IPS DF 6.9 (cell line): Measurements from ENCODE around the gene CPT1A.

Experiments used
- DNase-seq: peaks from one replicate; pipeline ENCODE4 v3.0.0-alpha.2; 2013; ENCODE audit warnings: low read depth, low spot score
- H3K27ac ChIP-seq: one replicate; pipeline ENCODE4 v1.5.1; 2013; ENCODE audit warnings: low read length, control low read depth
- H3K27me3 ChIP-seq: 2 replicates; pipeline ENCODE4 v1.6.1; 2013; ENCODE audit warnings: mild to moderate bottlenecking, low read length; ENCODE audit not compliant: control insufficient read depth, insufficient read depth
- H3K36me3 ChIP-seq: 2 replicates; pipeline ENCODE4 v1.6.1; 2013; ENCODE audit warnings: low read length; ENCODE audit not compliant: control insufficient read depth, insufficient read depth
- H3K4me1 ChIP-seq: 2 replicates; pipeline ENCODE4 v1.6.1; 2013; ENCODE audit warnings: low read length; ENCODE audit not compliant: control insufficient read depth, insufficient read depth
- H3K4me3 ChIP-seq: 2 replicates; pipeline ENCODE4 v1.5.1; 2013; ENCODE audit warnings: mild to moderate bottlenecking, low read length
- H3K9me3 ChIP-seq: 2 replicates; pipeline ENCODE4 v1.6.1; 2013; ENCODE audit warnings: low read length, inconsistent platforms; ENCODE audit not compliant: control insufficient read depth, insufficient read depth
- WGBS: extraction: QIAGEN DNeasy Blood & Tissue Kit; methylation state at CpG from one replicate; pipeline ENCODE4 v1.1.7; 2013; ENCODE audit warnings: mixed read lengths, missing lambda C conversion rate; ENCODE audit not compliant: insufficient read length, insufficient coverage; 5-methylcytosine and 5-hydroxymethylcytosine counted together

Gene CPT1A

GRCh38 chr11:68854273-68854958, 12.7 kb upstream of the CPT1A start:
- H3K4me1 ChIP-seq, result no peaks in the 10 kb centered on the region
- peak overlapping the region; percentile 57; the same call in 1 of the 2 replicates for H3K4me3 ChIP-seq
- no peak overlapping the region for H3K27ac ChIP-seq
- DNase-seq, result no peak
- no CpG with 5 or more reads among the region's 42 CpGs for WGBS
- no peaks in the 10 kb centered on the region for H3K9me3 ChIP-seq
- H3K27me3 ChIP-seq, result peaks cover 5% of the 10 kb centered on the region; the same call in 1 of the 2 replicates
- H3K36me3 ChIP-seq, result no peaks in the 10 kb centered on the region

- no peak for DNase-seq
- Histone ChIP-seq H3K4me3 (no peak overlapping the region), H3K4me1 (no peaks in the 10 kb centered on the region), H3K27ac (no peak overlapping the region), H3K9me3 (no peaks in the 10 kb centered on the region), H3K36me3 (no peaks in the 10 kb centered on the region), H3K27me3 (peaks cover 5% of the 10 kb centered on the region; the same call in 1 of the 2 replicates)
- no CpG with 5 or more reads among the region's 8 CpGs for WGBS
Observed at GRCh38 chr11:68852628-68853027, 10.9 kb upstream of the CPT1A start.

GRCh38 chr11:68848429-68848828, 6.7 kb upstream of the CPT1A start:
- DNase-seq, result no peak
- Histone ChIP-seq H3K4me1 (peaks cover 2% of the 10 kb centered on the region; the same call in 1 of the 2 replicates), H3K36me3 (no peaks in the 10 kb centered on the region), H3K4me3 (no peak overlapping the region), H3K27ac (no peak overlapping the region), H3K27me3 (peaks cover 8% of the 10 kb centered on the region), H3K9me3 (no peaks in the 10 kb centered on the region)
- no CpG with 5 or more reads among the region's 15 CpGs for WGBS

- no CpG with 5 or more reads among the region's 4 CpGs for WGBS
- DNase-seq, result no peak
- Histone ChIP-seq H3K36me3 (no peaks in the 10 kb centered on the region), H3K4me1 (peaks cover 2% of the 10 kb centered on the region; the same call in 1 of the 2 replicates), H3K9me3 (no peaks in the 10 kb centered on the region), H3K27me3 (peaks cover 18% of the 10 kb centered on the region), H3K4me3 (no peak overlapping the region), H3K27ac (no peak overlapping the region)
Observed at GRCh38 chr11:68847395-68847794, 5.7 kb upstream of the CPT1A start.

GRCh38 chr11:68845351-68846002, 3.8 kb upstream of the CPT1A start:
- peaks cover 29% of the 10 kb centered on the region for H3K27me3 ChIP-seq
- no CpG with 5 or more reads among the region's 18 CpGs for WGBS

GRCh38 chr11:68844801-68845200, 3.1 kb upstream of the CPT1A start:
- WGBS, result no CpG with 5 or more reads among the region's 6 CpGs
- no peak overlapping the region for H3K27ac ChIP-seq
- peaks cover 29% of the 10 kb centered on the region for H3K27me3 ChIP-seq
- no peaks in the 10 kb centered on the region for H3K36me3 ChIP-seq
- H3K4me3 ChIP-seq, result no peak overlapping the region
- no peaks in the 10 kb centered on the region for H3K9me3 ChIP-seq
- peaks cover 3% of the 10 kb centered on the region; the same call in 1 of the 2 replicates for H3K4me1 ChIP-seq
- DNase-seq, result no peak

More at GRCh38 chr11:68845351-68846002, 3.8 kb upstream of the CPT1A start:
- DNase-seq, result no peak
- Histone ChIP-seq H3K4me3 (no peak overlapping the region), H3K4me1 (peaks cover 3% of the 10 kb centered on the region; the same call in 1 of the 2 replicates), H3K36me3 (no peaks in the 10 kb centered on the region), H3K27ac (no peak overlapping the region), H3K9me3 (no peaks in the 10 kb centered on the region)

GRCh38 chr11:68844376-68844775, 2.7 kb upstream of the CPT1A start:
- DNase-seq, result no peak
- no peaks in the 10 kb centered on the region for H3K36me3 ChIP-seq
- H3K9me3 ChIP-seq, result no peaks in the 10 kb centered on the region
- peaks cover 29% of the 10 kb centered on the region for H3K27me3 ChIP-seq
- no peak overlapping the region for H3K4me3 ChIP-seq
- peaks cover 3% of the 10 kb centered on the region; the same call in 1 of the 2 replicates for H3K4me1 ChIP-seq
- no CpG with 5 or more reads among the region's 3 CpGs for WGBS
- H3K27ac ChIP-seq, result no peak overlapping the region

- Histone ChIP-seq H3K36me3 (no peaks in the 10 kb centered on the region), H3K4me1 (peaks cover 3% of the 10 kb centered on the region; the same call in 1 of the 2 replicates), H3K27ac (no peak overlapping the region), H3K4me3 (peak overlapping the region; percentile 40; the same call in 1 of the 2 replicates), H3K9me3 (no peaks in the 10 kb centered on the region), H3K27me3 (peaks cover 29% of the 10 kb centered on the region)
- peak; percentile 50 for DNase-seq
- no CpG with 5 or more reads among the region's 54 CpGs for WGBS
Observed at GRCh38 chr11:68843703-68844312, 2.1 kb upstream of the CPT1A start.

GRCh38 chr11:68843052-68843561, 1.4 kb upstream of the CPT1A start:
- no peaks in the 10 kb centered on the region for H3K36me3 ChIP-seq
- no peak for DNase-seq
- H3K9me3 ChIP-seq, result no peaks in the 10 kb centered on the region
- H3K27me3 ChIP-seq, result peaks cover 29% of the 10 kb centered on the region
- peaks cover 3% of the 10 kb centered on the region; the same call in 1 of the 2 replicates for H3K4me1 ChIP-seq
- no CpG with 5 or more reads among the region's 23 CpGs for WGBS
- no peak overlapping the region for H3K27ac ChIP-seq
- H3K4me3 ChIP-seq, result no peak overlapping the region; the same call in 1 of the 2 replicates

- WGBS, result no CpG with 5 or more reads among the region's 25 CpGs
- peaks cover 3% of the 10 kb centered on the region; the same call in 1 of the 2 replicates for H3K4me1 ChIP-seq
- no peak overlapping the region for H3K27ac ChIP-seq
- DNase-seq, result no peak
- H3K4me3 ChIP-seq, result no peak overlapping the region
- H3K9me3 ChIP-seq, result no peaks in the 10 kb centered on the region
- peaks cover 29% of the 10 kb centered on the region for H3K27me3 ChIP-seq
- no peaks in the 10 kb centered on the region for H3K36me3 ChIP-seq
Observed at GRCh38 chr11:68842427-68843051, 823 bp upstream of the CPT1A start.
